IMR-90 (cell line): ENCODE results near the gene ZNF814. TPM values are rescaled to one million over a fixed set of nuclear protein-coding genes. Genes with fewer than 3 reads are reported as not detected.

Source experiments
- ATAC-seq: fragments of 200-7000 bp; cut with Tn5 transposase; 2 replicates; pipeline ENCODE4 v1.9.1; 2020; ENCODE audit warnings: low read depth, mild to moderate bottlenecking, moderate library complexity
- BruUV-seq: library from RNA; stranded (reverse); fragments of 400-500 nt; replicated peaks from 2 replicates; lab custom pipeline; 2021; lab: Mats Ljungman, UMichigan
- CTCF ChIA-PET: fragments of 300-600 bp; formaldehyde crosslinking; extraction: SDS; loops from one replicate; lab custom pipeline; 2021; ENCODE audit warnings: antibody characterized with exemption; lab: Yijun Ruan, JAX
- POLR2A ChIA-PET: fragments of 300-600 bp; sonication (Branson Sonifier 250); formaldehyde crosslinking; loops from one replicate; lab custom pipeline; 2022; ENCODE audit warnings: antibody characterized with exemption; ENCODE audit not compliant: unreplicated experiment; lab: Charles Lee
- DNase-seq: peaks from one replicate; pipeline ENCODE4 v3.0.0; 2013
- H2AFZ ChIP-seq: replicated peaks from 2 replicates; pipeline ENCODE3; 2013; ENCODE audit warnings: low read length, mild to moderate bottlenecking; ENCODE audit not compliant: poor library complexity
- H2AK5ac ChIP-seq: 2 replicates; pipeline ENCODE4 v1.6.1; 2013; ENCODE audit warnings: low read depth, low read length, inconsistent platforms
- H2AK9ac ChIP-seq: replicated peaks from 2 replicates; pipeline ENCODE3; 2013; ENCODE audit warnings: mild to moderate bottlenecking, low read depth, low read length, moderate library complexity; ENCODE audit not compliant: poor library complexity
- H2BK120ac ChIP-seq: 2 replicates; pipeline ENCODE4 v1.6.1; 2013; ENCODE audit warnings: low read depth, low read length, inconsistent platforms
- H2BK15ac ChIP-seq: 3 replicates; pipeline ENCODE4 v1.6.1; 2013; ENCODE audit warnings: low read depth, low read length, inconsistent platforms
- H2BK20ac ChIP-seq: 2 replicates; pipeline ENCODE4 v1.6.1; 2013; ENCODE audit warnings: low read depth, mild to moderate bottlenecking, inconsistent platforms, low read length, moderate library complexity
- H2BK5ac ChIP-seq: 2 replicates; pipeline ENCODE4 v1.6.1; 2013; ENCODE audit warnings: mild to moderate bottlenecking, low read depth, low read length, inconsistent platforms; ENCODE audit not compliant: poor library complexity, severe bottlenecking
- H3K14ac ChIP-seq: replicated peaks from 2 replicates; pipeline ENCODE4 v1.6.1; 2013; ENCODE audit warnings: low read depth, low read length, inconsistent platforms
- H3K18ac ChIP-seq: 2 replicates; pipeline ENCODE4 v1.6.1; 2013; ENCODE audit warnings: low read depth, low read length, control low read depth
- H3K23ac ChIP-seq: 2 replicates; pipeline ENCODE4 v1.6.1; 2013; ENCODE audit warnings: low read depth, low read length, inconsistent platforms
- H3K27ac ChIP-seq: 2 replicates; pipeline ENCODE4 v1.5.1; 2013; ENCODE audit warnings: mild to moderate bottlenecking, control low read depth, low read length; ENCODE audit not compliant: insufficient read depth
- H3K27me3 ChIP-seq: 2 replicates; pipeline ENCODE4 v1.6.1; 2013; ENCODE audit warnings: low read length; ENCODE audit not compliant: control insufficient read depth, insufficient read depth
- H3K36me3 ChIP-seq: 2 replicates; pipeline ENCODE4 v1.6.1; 2013; ENCODE audit warnings: low read length, mixed read lengths; ENCODE audit not compliant: control insufficient read depth, insufficient read depth
- H3K4ac ChIP-seq: 2 replicates; pipeline ENCODE4 v1.6.1; 2013; ENCODE audit warnings: low read depth, low read length, inconsistent platforms
- H3K4me1 ChIP-seq: 2 replicates; pipeline ENCODE4 v1.6.1; 2013; ENCODE audit warnings: low read length, mixed read lengths; ENCODE audit not compliant: control insufficient read depth, insufficient read depth
- H3K4me2 ChIP-seq: 2 replicates; pipeline ENCODE4 v1.6.1; 2013; ENCODE audit warnings: low read depth, mild to moderate bottlenecking, control low read depth, low read length, moderate library complexity
- H3K4me3 ChIP-seq: 2 replicates; pipeline ENCODE4 v1.5.1; 2013; ENCODE audit warnings: low read depth, mild to moderate bottlenecking, control low read depth, low read length, moderate library complexity; ENCODE audit not compliant: insufficient read depth
- H3K56ac ChIP-seq: 2 replicates; pipeline ENCODE4 v1.6.1; 2013; ENCODE audit warnings: low read length, inconsistent platforms; ENCODE audit not compliant: insufficient read depth; ENCODE audit errors: extremely low read depth
- H3K79me1 ChIP-seq, 2 experiments: 2 replicates each; pipeline ENCODE4 v1.6.1; 2013; ENCODE audit warnings: low read length in 2 of 2, inconsistent platforms in 1 of 2, low read depth in 1 of 2
- H3K9ac ChIP-seq: 2 replicates; pipeline ENCODE4 v1.6.1; 2013; ENCODE audit warnings: low read depth, low read length, control low read depth
- H3K9me1 ChIP-seq: 2 replicates; pipeline ENCODE4 v1.6.1; 2013; ENCODE audit warnings: low read length, inconsistent platforms; ENCODE audit not compliant: insufficient read depth
- H3K9me3 ChIP-seq: 2 replicates; pipeline ENCODE4 v1.6.1; 2013; ENCODE audit warnings: low read length; ENCODE audit not compliant: control insufficient read depth, insufficient read depth
- H4K20me1 ChIP-seq: 2 replicates; pipeline ENCODE4 v1.6.1; 2013; ENCODE audit warnings: low read length, inconsistent platforms; ENCODE audit not compliant: insufficient read depth
- H4K5ac ChIP-seq: 2 replicates; pipeline ENCODE4 v1.6.1; 2013; ENCODE audit warnings: mild to moderate bottlenecking, low read depth, low read length, control low read depth
- H4K8ac ChIP-seq, 2 experiments: 2 replicates each; pipeline ENCODE4 v1.6.1; 2013; ENCODE audit warnings: low read depth in 2 of 2, low read length in 2 of 2, control low read depth in 1 of 2, inconsistent platforms in 1 of 2
- H4K91ac ChIP-seq: 2 replicates; pipeline ENCODE4 v1.6.1; 2013; ENCODE audit warnings: low read depth, low read length, inconsistent platforms; ENCODE audit not compliant: insufficient read depth
- RAD21 ChIP-seq: IDR thresholded peaks from 2 replicates; pipeline ENCODE4 v1.6.1; 2012; ENCODE audit warnings: low read length, improper control_type of control experiment
- SMC3 ChIP-seq: fragments of 150-350 bp; IDR thresholded peaks from 2 replicates; pipeline ENCODE4 v1.6.1; 2016; ENCODE audit warnings: low read depth, mild to moderate bottlenecking, antibody characterized with exemption, low read length, moderate library complexity
- WGBS, 2 experiments: methylation state at CpG; one replicate each; pipeline versions ENCODE4 v1.1.5 to v1.1.7; 2013; ENCODE audit warnings: missing lambda C conversion rate in 2 of 2; ENCODE audit not compliant: insufficient read length in 1 of 2; ENCODE audit errors: extremely low coverage in 2 of 2; 5-methylcytosine and 5-hydroxymethylcytosine counted together
- dilution Hi-C: fragments of 300-500 bp; cut with HindIII; formaldehyde crosslinking; loops from one replicate; pipeline ENCODE4 v1.14.3; 2018; ENCODE audit warnings: low sequenced_read_pairs; ENCODE audit not compliant: unreplicated experiment
- in situ Hi-C: fragments of 300-500 bp; cut with MboI; formaldehyde crosslinking; loops from 3 replicates; pipeline ENCODE4 v1.14.3; 2019; ENCODE audit warnings: low sequenced_read_pairs, inconsistent platforms, mixed read lengths
- intact Hi-C: fragments of 100-400 bp; cut with micrococcal nuclease; formaldehyde crosslinking; loops from 2 replicates; pipeline ENCODE4 v1.10.0; 2022
- polyA plus RNA-seq, 3 experiments: library from polyadenylated mRNA; depleted of rRNA; stranded (reverse); fragments of >200 nt; gene quantifications; 2 replicates each; pipeline ENCODE4 v1.2.3, GENCODE V29; 2012; ENCODE audit warnings: low replicate concordance in 1 of 3
- total RNA-seq: library from RNA; depleted of rRNA; stranded (reverse); fragments of >200 nt; gene quantifications from 2 replicates; pipeline ENCODE4 v1.2.3, GENCODE V29; 2012
- TF ChIP-seq, protein P1 (sequence below): conservative IDR thresholded peaks from 2 replicates; pipeline ENCODE4 v1.5.1; 2012; ENCODE audit warnings: mild to moderate bottlenecking, low read depth, low read length, improper control_type of control experiment

Gene ZNF814
- total and polyA plus RNA-seq, 2 of the 4 experiments (the other 2 are of a cell fraction): 3.9 to 5.9 TPM

DNA sequence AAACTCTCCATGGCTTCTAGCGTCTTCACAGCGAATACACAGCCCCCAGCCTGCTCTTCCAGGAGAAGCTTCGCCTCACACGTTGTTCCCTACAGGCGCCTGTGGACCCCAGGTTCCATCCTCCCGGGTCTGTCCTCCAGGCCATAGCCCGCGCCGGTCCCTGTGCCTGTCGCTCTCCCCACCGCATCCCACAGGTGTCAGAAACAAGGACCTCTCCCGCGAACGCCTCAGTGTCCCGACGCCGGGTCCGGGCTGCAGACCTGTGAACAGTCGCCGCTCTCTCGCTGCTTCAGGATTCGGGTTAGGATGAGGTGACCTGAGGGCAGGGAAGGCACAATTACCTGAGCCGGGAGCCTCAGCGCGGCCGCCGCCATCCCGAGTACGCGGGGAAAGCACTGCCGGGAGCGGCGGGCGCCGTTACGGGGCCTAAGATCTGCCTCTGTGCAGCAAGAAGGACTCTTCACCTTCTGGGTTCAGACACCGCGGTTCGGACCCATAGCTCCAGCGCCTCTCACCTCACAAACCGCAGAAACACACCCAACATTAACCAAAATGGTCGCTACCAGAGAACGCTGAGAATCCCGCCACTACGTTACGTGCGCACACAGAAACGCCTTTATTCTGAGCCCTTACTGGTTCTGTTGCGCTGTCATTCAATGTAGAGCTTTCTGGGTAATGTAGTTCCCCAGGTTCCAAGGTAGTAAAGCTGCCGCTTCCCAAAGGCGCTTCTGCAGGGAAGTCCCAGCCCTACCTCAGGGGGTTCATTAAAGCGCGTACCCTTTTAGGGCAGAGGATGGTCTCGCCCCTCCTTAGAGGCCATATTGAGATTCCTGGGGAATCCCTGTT is 46.2 kb upstream of the ZNF814 start, which contains the start of gene ZNF418 (continued):
- TF ChIP-seq, protein P1, sequence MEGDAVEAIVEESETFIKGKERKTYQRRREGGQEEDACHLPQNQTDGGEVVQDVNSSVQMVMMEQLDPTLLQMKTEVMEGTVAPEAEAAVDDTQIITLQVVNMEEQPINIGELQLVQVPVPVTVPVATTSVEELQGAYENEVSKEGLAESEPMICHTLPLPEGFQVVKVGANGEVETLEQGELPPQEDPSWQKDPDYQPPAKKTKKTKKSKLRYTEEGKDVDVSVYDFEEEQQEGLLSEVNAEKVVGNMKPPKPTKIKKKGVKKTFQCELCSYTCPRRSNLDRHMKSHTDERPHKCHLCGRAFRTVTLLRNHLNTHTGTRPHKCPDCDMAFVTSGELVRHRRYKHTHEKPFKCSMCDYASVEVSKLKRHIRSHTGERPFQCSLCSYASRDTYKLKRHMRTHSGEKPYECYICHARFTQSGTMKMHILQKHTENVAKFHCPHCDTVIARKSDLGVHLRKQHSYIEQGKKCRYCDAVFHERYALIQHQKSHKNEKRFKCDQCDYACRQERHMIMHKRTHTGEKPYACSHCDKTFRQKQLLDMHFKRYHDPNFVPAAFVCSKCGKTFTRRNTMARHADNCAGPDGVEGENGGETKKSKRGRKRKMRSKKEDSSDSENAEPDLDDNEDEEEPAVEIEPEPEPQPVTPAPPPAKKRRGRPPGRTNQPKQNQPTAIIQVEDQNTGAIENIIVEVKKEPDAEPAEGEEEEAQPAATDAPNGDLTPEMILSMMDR: no peak
- TF ChIP-seq SMC3: no peak

DNA sequence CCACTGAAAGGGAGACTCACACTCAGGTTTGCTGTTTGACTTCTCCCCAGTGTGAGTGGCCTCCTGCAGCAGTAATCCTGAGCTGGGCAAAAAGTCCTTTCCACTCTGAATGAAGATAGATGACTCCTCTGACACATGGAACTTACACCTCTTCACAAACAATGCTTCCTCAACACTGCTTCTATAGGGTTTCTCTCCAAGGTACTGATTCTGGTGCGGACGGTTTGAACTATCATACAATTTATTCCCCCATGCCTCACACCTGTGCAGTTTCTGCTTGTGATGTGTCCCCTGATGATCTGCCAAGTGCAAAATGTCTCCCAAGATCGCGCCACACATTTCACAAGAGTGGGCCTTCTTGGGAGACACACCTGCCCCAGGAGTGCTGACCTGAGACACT is 38.8 kb upstream of the ZNF814 start:
- Histone ChIP-seq H3K27ac (no peak overlapping the region), H3K4me1 (no peaks in the 10 kb centered on the region), H2AK5ac (no peak overlapping the region), H4K5ac (no peak overlapping the region), H3K27me3 (no peaks in the 10 kb centered on the region), H3K9me3 (peaks cover 73% of the 10 kb centered on the region), H3K36me3 (peaks cover 38% of the 10 kb centered on the region), H2AK9ac (no peak overlapping the region), H3K9ac (no peak overlapping the region), H3K4me3 (no peak overlapping the region), H2BK20ac (no peak overlapping the region), H2BK15ac (no peak overlapping the region), H4K91ac (no peak overlapping the region), H2BK5ac (no peak overlapping the region), H3K14ac (no peak overlapping the region), H4K8ac (no peak overlapping the region), H3K23ac (no peak overlapping the region), H2BK120ac (no peak overlapping the region), H3K56ac (no peak overlapping the region), H3K79me1 (peaks cover 3 to 5% of the 10 kb centered on the region in 2 experiments; a peak in 2 of 4 replicates), H3K18ac (no peak overlapping the region), H4K20me1 (no peaks in the 10 kb centered on the region), H3K4me2 (no peak overlapping the region), H3K4ac (no peak overlapping the region), H2AFZ (no peak overlapping the region), H3K9me1 (no peaks in the 10 kb centered on the region)
- ATAC-seq: no peak
- ChIA-PET CTCF (no interaction called here), POLR2A (no interaction called here)
- no peak for TF ChIP-seq RAD21
- in situ Hi-C loops (no loop called here), dilution Hi-C loops (no loop called here), intact Hi-C loops (no loop called here)
- no TSS peak for BruUV-seq
- no peak for DNase-seq
- 100% methylated on average over 3 of the region's 4 CpGs; no CpG with 5 or more reads in 1 of the 2 experiments for WGBS, 2 experiments
